HG02678 (cell line): ENCODE results near the gene AMH.
"Not testable (repeated sequence)": the region's sequence is repeated elsewhere in the genome, so short reads cannot be mapped to it uniquely, and the experiment has no call there.

ENCODE experiments used
- ATAC-seq: cut with Tn5 transposase; IDR thresholded peaks from one replicate; pipeline ENCODE4 v1.9.1; 2021; ENCODE audit warnings: mild to moderate bottlenecking, moderate library complexity; ENCODE audit not compliant: unreplicated experiment

The AMH gene

GRCh38 chr19:2268861-2269243, 19.7 kb downstream of the AMH start:
- ATAC-seq, result no peak

- ATAC-seq, result peak; percentile 74
These were observed 20.4 kb downstream of the AMH start for GRCh38 chr19:2269244-2270156.

GRCh38 chr19:2270157-2270422, 21.0 kb downstream of the AMH start:
- no peak for ATAC-seq

GRCh38 chr19:2270423-2271233, 21.5 kb downstream of the AMH start:
- no peak for ATAC-seq

- ATAC-seq, result no peak
These were observed 22.3 kb downstream of the AMH start for GRCh38 chr19:2271234-2272103.

- peak; percentile 23 for ATAC-seq
These were observed 24.4 kb downstream of the AMH start for GRCh38 chr19:2273356-2274184.

- ATAC-seq, result no peak
These were observed 25.1 kb downstream of the AMH start for GRCh38 chr19:2274185-2274711.

- ATAC-seq, result no peak
These were observed 25.9 kb downstream of the AMH start for GRCh38 chr19:2274931-2275535.

GRCh38 chr19:2275588-2276428, 26.7 kb downstream of the AMH start:
- no peak for ATAC-seq

- ATAC-seq, result no peak
These were observed 27.4 kb downstream of the AMH start for GRCh38 chr19:2276429-2276986.

- no peak for ATAC-seq
These were observed 28.0 kb downstream of the AMH start for GRCh38 chr19:2277138-2277537.

GRCh38 chr19:2278459-2279158, 29.5 kb downstream of the AMH start:
- ATAC-seq, result no peak

- ATAC-seq, result no peak
These were observed 31.6 kb downstream of the AMH start for GRCh38 chr19:2280633-2281264.

GRCh38 chr19:2281265-2282061, 32.3 kb downstream of the AMH start:
- ATAC-seq, result not testable (repeated sequence)

GRCh38 chr19:2282062-2282861, 33.1 kb downstream of the AMH start, which contains the start of gene PEAK3:
PEAK3 (minus strand) TSS chr19:2282175; CDS start chr19:2280931, 1,244 bp downstream.
- no peak for ATAC-seq

- no peak for ATAC-seq
These were observed 33.7 kb downstream of the AMH start for GRCh38 chr19:2282862-2283237.
